NK-92 (cell line): ENCODE data around the gene INPP5D.
"Not testable (repeated sequence)": the region's sequence is repeated elsewhere in the genome, so short reads cannot be mapped to it uniquely, and the experiment has no call there.

Source experiments
- DNase-seq: peaks from one replicate; lab custom pipeline; 2025; ENCODE audit not compliant: unreplicated experiment; lab: John Stamatoyannopoulos, UW

Gene INPP5D

GRCh38 chr2:233141901-233142300 is 81.8 kb downstream of the INPP5D start:
- no peak for DNase-seq

GRCh38 chr2:233142355-233142897 is 82.3 kb downstream of the INPP5D start:
- no peak for DNase-seq

GRCh38 chr2:233143700-233144331 is 83.7 kb downstream of the INPP5D start:
- no peak for DNase-seq

- no peak for DNase-seq
Observed at GRCh38 chr2:233145726-233146125, 85.6 kb downstream of the INPP5D start.

- no peak for DNase-seq
Observed at GRCh38 chr2:233146194-233146593, 86.1 kb downstream of the INPP5D start.

GRCh38 chr2:233147136-233147828 is 87.1 kb downstream of the INPP5D start:
- no peak for DNase-seq

GRCh38 chr2:233147829-233148167 is 87.7 kb downstream of the INPP5D start:
- no peak for DNase-seq

GRCh38 chr2:233148354-233148753 is 88.2 kb downstream of the INPP5D start:
- no peak for DNase-seq

- no peak for DNase-seq
Observed at GRCh38 chr2:233152541-233152940, 92.4 kb downstream of the INPP5D start.

GRCh38 chr2:233153146-233153798 is 93.1 kb downstream of the INPP5D start:
- DNase-seq = no peak

GRCh38 chr2:233156001-233156400 is 95.9 kb downstream of the INPP5D start:
- no peak for DNase-seq

GRCh38 chr2:233156461-233156860 is 96.3 kb downstream of the INPP5D start:
- DNase-seq = not testable (repeated sequence)

- no peak for DNase-seq
Observed at GRCh38 chr2:233161730-233162129, 101.6 kb downstream of the INPP5D start.

GRCh38 chr2:233162770-233163169 is 102.6 kb downstream of the INPP5D start:
- DNase-seq = no peak

- no peak for DNase-seq
Observed at GRCh38 chr2:233163486-233164103, 103.5 kb downstream of the INPP5D start.

GRCh38 chr2:233164128-233164635 is 104.0 kb downstream of the INPP5D start:
- DNase-seq = no peak

GRCh38 chr2:233164967-233165366 is 104.8 kb downstream of the INPP5D start:
- DNase-seq = no peak

GRCh38 chr2:233165543-233165894 is 105.4 kb downstream of the INPP5D start:
- no peak for DNase-seq

- DNase-seq = no peak
Observed at GRCh38 chr2:233165895-233166661, 105.9 kb downstream of the INPP5D start.

GRCh38 chr2:233168445-233168844 is 108.3 kb downstream of the INPP5D start:
- DNase-seq = no peak

GRCh38 chr2:233168919-233169318 is 108.8 kb downstream of the INPP5D start:
- no peak for DNase-seq
